Measurements from ENCODE around the gene IRF1. TPM values are rescaled to one million over a fixed set of nuclear protein-coding genes. Genes with fewer than 3 reads are reported as not detected.

The IRF1 gene
- total and polyA plus RNA-seq, 2 of the 8 experiments (the other 6 are each of a cell fraction or from before 2014, with no cell fraction given), result 4.0 to 8.5 TPM

GRCh38 chr5:132446621-132447020, 44.0 kb downstream of the IRF1 start:
- Histone ChIP-seq H3K9ac (replicated peaks in 1 of 4; ENCODE audit: extremely low read depth in 1 of 4, low read depth in 3 of 4, low read length in 3 of 4) (no peak overlapping the region), H3K27ac (ENCODE audit: low read depth, low read length) (no peak overlapping the region), H3K23me2 (ENCODE audit: low read depth, low read length) (no peaks in the 10 kb centered on the region), H2BK20ac (ENCODE audit: low read length) (no peak overlapping the region), H3K4me1 (replicated peaks in 1 of 4; ENCODE audit: control insufficient read depth in 3 of 4, insufficient read depth in 4 of 4, low read length in 3 of 4) (peaks cover 8 to 16% (median 11%) of the 10 kb centered on the region in 4 experiments), H2AK5ac (ENCODE audit: low read depth, low read length) (no peak overlapping the region), H2AFZ (ENCODE audit: low read length) (no peak overlapping the region), H3K4ac (replicated peaks; ENCODE audit: insufficient read length, low read depth, low read length) (no peak overlapping the region), H4K8ac (ENCODE audit: extremely low read depth, insufficient read depth, low read length) (no peak overlapping the region), H3K4me2 (ENCODE audit: insufficient read depth in 1 of 2, low read depth in 2 of 2, low read length in 2 of 2) (no peak overlapping the region), H3K27me3 (replicated peaks in 1 of 4; ENCODE audit: control insufficient read depth in 3 of 4, extremely low read depth in 1 of 4, insufficient read depth in 3 of 4, low read length in 3 of 4) (no peaks in the 10 kb centered on the region), H4K91ac (replicated peaks; ENCODE audit: insufficient read length, low read length) (no peak overlapping the region), H4K20me1 (replicated peaks in 1 of 2; ENCODE audit: control insufficient read depth in 1 of 2, insufficient read depth in 2 of 2, low read length in 2 of 2) (no peaks in the 10 kb centered on the region), H3K23ac (ENCODE audit: insufficient read length) (no peak overlapping the region), H3K36me3 (ENCODE audit: control insufficient read depth in 2 of 4, insufficient read depth in 4 of 4, low read length in 3 of 4) (no peaks in the 10 kb centered on the region), H3K79me1 (ENCODE audit: low read depth, low read length) (no peaks in the 10 kb centered on the region), H3K9me3 (ENCODE audit: insufficient read depth in 2 of 2, low read depth in 1 of 2, low read length in 1 of 2) (no peaks in the 10 kb centered on the region), H3K18ac (ENCODE audit: extremely low read depth, low read length) (no peak overlapping the region), H3K4me3 (ENCODE audit: extremely low read depth in 1 of 4, insufficient read depth in 2 of 4, low read depth in 3 of 4, low read length in 4 of 4) (no peak overlapping the region), H2BK15ac (ENCODE audit: low read length) (no peak overlapping the region), H2BK12ac (ENCODE audit: low read depth, low read length) (no peak overlapping the region), H3K14ac (ENCODE audit: insufficient read length) (no peak overlapping the region), H3K56ac (replicated peaks; ENCODE audit: insufficient read length, low read depth, low read length) (no peak overlapping the region), H3K79me2 (ENCODE audit: control insufficient read depth in 1 of 2, insufficient read depth in 2 of 2, low read length in 2 of 2) (no peaks in the 10 kb centered on the region), H2BK120ac (replicated peaks; ENCODE audit: low read depth, low read length) (no peak overlapping the region), H4K5ac (ENCODE audit: insufficient read length, low read depth, low read length) (no peak overlapping the region), H2BK5ac (ENCODE audit: low read depth, low read length) (no peak overlapping the region)
- POLR2A ChIA-PET (ENCODE audit: partially characterized antibody), result interaction anchor here (1.1 kb wide), 1 partner anchor 43 kb away, joined by 3 read pairs; no protein-coding TSS in a partner anchor
- CTCF ChIA-PET (ENCODE audit: partially characterized antibody), result interaction anchor here (0.8 to 2.3 kb wide), 7 partner anchors 9 to 60 kb away, joined by 3 to 13 read pairs (median 6); no protein-coding TSS in a partner anchor
- no peak for TF ChIP-seq SUZ12 (IDR thresholded peaks at IDR 0.05; ENCODE audit: low read length)
- no peak for TF ChIP-seq ASH2L (IDR thresholded peaks at IDR 0.05; ENCODE audit: low read length)
- no peak for TF ChIP-seq SP1 (IDR thresholded peaks at IDR 0.05; ENCODE audit: low read depth, low read length)
- no peak for TF ChIP-seq MAX (IDR thresholded peaks at IDR 0.05)
- no peak for TF ChIP-seq SRF (IDR thresholded peaks at IDR 0.05; ENCODE audit: low read depth, low read length)
- DNase-seq (ENCODE audit: low read depth in 1 of 2, low spot score in 2 of 2), result no peak
- FAIRE-seq, result no peak
- 77% methylated on average over 6 of the region's 6 CpGs; no CpG with 5 or more reads in 1 of the 2 experiments for WGBS, 2 experiments (ENCODE audit: extremely low coverage in 1 of 2, insufficient coverage in 1 of 2, insufficient read length in 1 of 2, insufficient replicate concordance in 2 of 2, low coverage in 1 of 2, low lambda C conversion rate in 2 of 2, missing lambda C conversion rate in 1 of 2)

Measured in H1 (cell line).